Mucosa of descending colon (tissue), 3 donors: ENCODE measurements around the gene PYDC1. TPM values are rescaled to one million over a fixed set of nuclear protein-coding genes. Genes with fewer than 3 reads are reported as not detected.

Experiments used
- ATAC-seq: fragments of 200-7000 bp; cut with Tn5 transposase; one replicate; pipeline ENCODE4 v1.9.1; 2020; ENCODE audit warnings: mild to moderate bottlenecking, moderate library complexity
- DNase-seq, 3 donors: peaks; one replicate each; pipeline ENCODE4 v3.0.0-alpha.2; 2020
- H3K36me3 ChIP-seq: fragments of 200-600 bp; one replicate; pipeline ENCODE4 v1.8.0; 2021; ENCODE audit warnings: low read depth, mild to moderate bottlenecking
- H3K4me1 ChIP-seq: fragments of 200-600 bp; one replicate; pipeline ENCODE4 v1.8.0; 2021; ENCODE audit warnings: low read depth, mild to moderate bottlenecking
- H3K4me3 ChIP-seq: fragments of 200-600 bp; one replicate; pipeline ENCODE4 v1.8.0; 2021; ENCODE audit warnings: mild to moderate bottlenecking
- H3K9me3 ChIP-seq: fragments of 200-600 bp; one replicate; pipeline ENCODE4 v1.8.0; 2021; ENCODE audit warnings: mild to moderate bottlenecking
- CTCF ChIP-seq: fragments of 200-600 bp; IDR thresholded peaks from one replicate; pipeline ENCODE4 v1.8.0; 2022; ENCODE audit warnings: antibody characterized with exemption, mild to moderate bottlenecking
- intact Hi-C, 2 donors: fragments of 100-400 bp; cut with DNase I in 1 of 2; cut with micrococcal nuclease in 1 of 2; formaldehyde crosslinking; loops; one replicate each; pipeline versions ENCODE4 v1.11.0 to v1.11.1; 2022; cut with DNase I, micrococcal nuclease
- total RNA-seq, 3 donors: library from RNA; stranded (reverse); fragmentation: NEBNext Ultra II Directional in 2 of 3; extraction: Animal tissue kit (Norgen Biotek cat#: 25700) in 2 of 3; gene quantifications; one replicate each; pipeline versions ENCODE4 v1.2.1 to v1.2.4, GENCODE V29; 2021 to 2023
- donor health status: DM: no; HTN: no; CAD: no; lungs with moderate emphysema.
- donor health status: DM: no; HTN: no; CAD: no.
- donor health status: DM: no; HTN: yes; CAD: no.

PYDC1 gene
- total RNA-seq, 3 donors from 2014 or later = not detected

- Histone ChIP-seq H3K36me3 (peaks cover 41% of the 10 kb centered on the region), H3K9me3 (no peaks in the 10 kb centered on the region), H3K4me3 (no peak overlapping the region), H3K4me1 (peaks cover 19% of the 10 kb centered on the region)
- ATAC-seq (no peak), DNase-seq (no peak)
- intact Hi-C loops = no loop called here
- no peak for TF ChIP-seq CTCF
Measured at GRCh38 chr16:31186176-31186575, 30.8 kb downstream of the PYDC1 start.

GRCh38 chr16:31185339-31185738 is 31.6 kb downstream of the PYDC1 start:
- peaks cover 21% of the 10 kb centered on the region for H3K4me1 ChIP-seq
- no peak for ATAC-seq
- TF ChIP-seq CTCF = no peak
- no peak overlapping the region for H3K4me3 ChIP-seq
- intact Hi-C loops = no loop called here
- H3K36me3 ChIP-seq = peaks cover 34% of the 10 kb centered on the region
- H3K9me3 ChIP-seq = no peaks in the 10 kb centered on the region
- DNase-seq = no peak

GRCh38 chr16:31184888-31185287 is 32.0 kb downstream of the PYDC1 start:
- TF ChIP-seq CTCF = no peak

GRCh38 chr16:31183432-31184428 is 33.2 kb downstream of the PYDC1 start:
- Histone ChIP-seq H3K9me3 (no peaks in the 10 kb centered on the region), H3K36me3 (peaks cover 20% of the 10 kb centered on the region), H3K4me1 (peaks cover 26% of the 10 kb centered on the region), H3K4me3 (no peak overlapping the region)
- DNase-seq (no peak), ATAC-seq (no peak)
- TF ChIP-seq CTCF = no peak
- intact Hi-C loops = no loop called here

More at GRCh38 chr16:31184888-31185287, 32.0 kb downstream of the PYDC1 start:
- Histone ChIP-seq H3K4me1 (peaks cover 21% of the 10 kb centered on the region), H3K9me3 (no peaks in the 10 kb centered on the region), H3K4me3 (no peak overlapping the region), H3K36me3 (peaks cover 32% of the 10 kb centered on the region)
- DNase-seq (no peak), ATAC-seq (no peak)
- intact Hi-C loops = no loop called here

- Histone ChIP-seq H3K9me3 (no peaks in the 10 kb centered on the region), H3K4me3 (no peak overlapping the region), H3K36me3 (peaks cover 12% of the 10 kb centered on the region), H3K4me1 (peaks cover 27% of the 10 kb centered on the region)
- ATAC-seq (no peak), DNase-seq (no peak)
- no peak for TF ChIP-seq CTCF
- intact Hi-C loops = no loop called here
Measured at GRCh38 chr16:31182391-31182790, 34.5 kb downstream of the PYDC1 start.
